Hepatocyte (in vitro differentiated cells): ENCODE data around the gene NUDT15.

Experiments used
- EZH2phosphoT487 ChIP-seq: fragments of 200-600 bp; sonication (generic); IDR thresholded peaks from one replicate; pipeline ENCODE4 v1.6.1; 2018; ENCODE audit warnings: antibody characterized with exemption, mild to moderate bottlenecking, low read depth, moderate library complexity; ENCODE audit not compliant: unreplicated experiment, severe bottlenecking
- TF ChIP-seq, protein P1 (sequence below): fragments of 200-600 bp; sonication (generic); IDR thresholded peaks from 2 replicates; pipeline ENCODE4 v1.5.1; 2016; ENCODE audit warnings: antibody characterized with exemption, mild to moderate bottlenecking; ENCODE audit not compliant: poor library complexity

DNA sequence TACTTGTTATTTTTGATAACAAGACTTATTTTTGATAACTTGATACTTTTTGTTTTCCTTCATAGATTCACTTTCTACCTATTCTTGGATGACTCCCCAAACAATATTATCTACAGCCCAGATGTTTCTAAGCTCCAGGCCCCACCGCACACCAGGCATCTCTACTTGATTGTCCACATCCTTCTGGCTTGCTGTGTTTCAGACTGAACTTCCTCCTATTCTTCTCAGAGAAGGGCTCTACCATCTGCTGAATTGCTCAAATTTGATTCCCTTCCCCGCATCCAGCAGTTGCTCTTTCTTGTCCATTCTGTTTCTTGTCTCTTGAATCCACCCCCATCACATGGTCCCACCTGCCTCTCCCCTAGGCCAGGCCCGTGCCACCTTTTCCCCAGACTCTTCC lies 13.0 kb downstream of the NUDT15 start:
- TF ChIP-seq, protein P1, sequence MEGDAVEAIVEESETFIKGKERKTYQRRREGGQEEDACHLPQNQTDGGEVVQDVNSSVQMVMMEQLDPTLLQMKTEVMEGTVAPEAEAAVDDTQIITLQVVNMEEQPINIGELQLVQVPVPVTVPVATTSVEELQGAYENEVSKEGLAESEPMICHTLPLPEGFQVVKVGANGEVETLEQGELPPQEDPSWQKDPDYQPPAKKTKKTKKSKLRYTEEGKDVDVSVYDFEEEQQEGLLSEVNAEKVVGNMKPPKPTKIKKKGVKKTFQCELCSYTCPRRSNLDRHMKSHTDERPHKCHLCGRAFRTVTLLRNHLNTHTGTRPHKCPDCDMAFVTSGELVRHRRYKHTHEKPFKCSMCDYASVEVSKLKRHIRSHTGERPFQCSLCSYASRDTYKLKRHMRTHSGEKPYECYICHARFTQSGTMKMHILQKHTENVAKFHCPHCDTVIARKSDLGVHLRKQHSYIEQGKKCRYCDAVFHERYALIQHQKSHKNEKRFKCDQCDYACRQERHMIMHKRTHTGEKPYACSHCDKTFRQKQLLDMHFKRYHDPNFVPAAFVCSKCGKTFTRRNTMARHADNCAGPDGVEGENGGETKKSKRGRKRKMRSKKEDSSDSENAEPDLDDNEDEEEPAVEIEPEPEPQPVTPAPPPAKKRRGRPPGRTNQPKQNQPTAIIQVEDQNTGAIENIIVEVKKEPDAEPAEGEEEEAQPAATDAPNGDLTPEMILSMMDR: no peak
- no peak for TF ChIP-seq EZH2phosphoT487
